Activated CD4-positive, CD25-positive, alpha-beta regulatory T cell (primary cell): Measurements from ENCODE around the gene CCDC137.

Source experiments
- DNase-seq, 4 experiments: peaks; one replicate each; lab custom pipeline; 2025; lab: John Stamatoyannopoulos, UW

Gene CCDC137

GRCh38 chr17:81701288-81702071, 34.9 kb downstream of the CCDC137 start:
- DNase-seq: no peak

- DNase-seq: peak; percentile 75 to 81 (median 80)
Measured at GRCh38 chr17:81702934-81703746, 36.6 kb downstream of the CCDC137 start, which contains the start of gene MRPL12. Gene MRPL12, plus strand, starts transcription at chr17:81703367. Its CDS starts 135 bp downstream, at chr17:81703502.

- no peak for DNase-seq
Measured at GRCh38 chr17:81703747-81704654, 37.5 kb downstream of the CCDC137 start.

- no peak for DNase-seq
Measured at GRCh38 chr17:81705518-81706231, 39.1 kb downstream of the CCDC137 start.

- DNase-seq: no peak
Measured at GRCh38 chr17:81706232-81706611, 39.7 kb downstream of the CCDC137 start.

GRCh38 chr17:81706757-81707624, 40.5 kb downstream of the CCDC137 start:
- no peak for DNase-seq

- DNase-seq: no peak
Measured at GRCh38 chr17:81707725-81708646, 41.4 kb downstream of the CCDC137 start.

GRCh38 chr17:81708739-81709185, 42.2 kb downstream of the CCDC137 start:
- no peak for DNase-seq

- DNase-seq: no peak
Measured at GRCh38 chr17:81710514-81711308, 44.2 kb downstream of the CCDC137 start.

GRCh38 chr17:81711814-81712467, 45.4 kb downstream of the CCDC137 start, which contains the start of gene SLC25A10:
Gene SLC25A10, plus strand, starts transcription at chr17:81712284. Its CDS starts 143 bp downstream, at chr17:81712427.
- DNase-seq: peak; percentile 59 to 71 (median 64)

GRCh38 chr17:81712468-81713003, 46.0 kb downstream of the CCDC137 start:
- DNase-seq: no peak

GRCh38 chr17:81713004-81713555, 46.5 kb downstream of the CCDC137 start:
- no peak for DNase-seq

- no peak for DNase-seq
Measured at GRCh38 chr17:81713556-81714411, 47.2 kb downstream of the CCDC137 start.

- DNase-seq: no peak
Measured at GRCh38 chr17:81714412-81715106, 48.0 kb downstream of the CCDC137 start.

- no peak for DNase-seq
Measured at GRCh38 chr17:81715107-81715871, 48.8 kb downstream of the CCDC137 start.
